Brain microvascular endothelial cell (primary cell): ENCODE data around the gene OPTC.
A peak's percentile ranks its signal among the peaks of the same experiment; 100 is the strongest.

Source experiments
- DNase-seq: peaks from one replicate; pipeline ENCODE4 v3.0.0-alpha.2; 2020
- H3K27ac ChIP-seq: fragments of 250-450 bp; sonication (Bioruptor Pico); 2 replicates; pipeline ENCODE4 v1.5.1; 2020; ENCODE audit warnings: mild to moderate bottlenecking, moderate library complexity
- H3K27me3 ChIP-seq: fragments of 250-450 bp; sonication (Bioruptor Pico); replicated peaks from 2 replicates; pipeline ENCODE4 v1.5.1; 2020; ENCODE audit warnings: mild to moderate bottlenecking
- H3K36me3 ChIP-seq: fragments of 250-450 bp; sonication (Bioruptor Pico); replicated peaks from 2 replicates; pipeline ENCODE4 v1.5.1; 2020; ENCODE audit warnings: mild to moderate bottlenecking
- H3K4me3 ChIP-seq: 2 replicates; pipeline ENCODE4 v1.5.1; 2011; ENCODE audit warnings: low read depth, mild to moderate bottlenecking, control low read depth, low read length, moderate library complexity
- CTCF ChIP-seq: IDR thresholded peaks from 2 replicates; pipeline ENCODE4 v1.5.1; 2011; ENCODE audit warnings: low read depth, mild to moderate bottlenecking, moderate library complexity, low read length, control low read depth, inconsistent platforms; ENCODE audit errors: missing control alignments
- in situ Hi-C: cut with HindIII; loops from 2 replicates; pipeline ENCODE4 v1.10.0; 2017; ENCODE audit warnings: low sequenced_read_pairs, low pct_ligation_motif_present

The OPTC gene

GRCh38 chr1:203520315-203520714, 26.4 kb downstream of the OPTC start:
- H3K27me3 ChIP-seq, result no peaks in the 10 kb centered on the region
- TF ChIP-seq CTCF, result no peak
- peak; percentile 57 for DNase-seq
- H3K27ac ChIP-seq, result no peak overlapping the region
- H3K4me3 ChIP-seq, result no peak overlapping the region
- H3K36me3 ChIP-seq, result no peaks in the 10 kb centered on the region
- in situ Hi-C loops, result loop anchor here (25.0 kb wide), 1 partner anchor 192 kb away; no protein-coding TSS in a partner anchor

- H3K4me3 ChIP-seq, result no peak overlapping the region
- no peak for TF ChIP-seq CTCF
- no peak overlapping the region for H3K27ac ChIP-seq
- in situ Hi-C loops, result loop anchor here (25.0 kb wide), 1 partner anchor 191 kb away; no protein-coding TSS in a partner anchor
- H3K36me3 ChIP-seq, result no peaks in the 10 kb centered on the region
- DNase-seq, result no peak
- no peaks in the 10 kb centered on the region for H3K27me3 ChIP-seq
These were observed 27.3 kb downstream of the OPTC start for GRCh38 chr1:203521074-203521794.

- DNase-seq, result no peak
- Histone ChIP-seq H3K4me3 (no peak overlapping the region), H3K36me3 (no peaks in the 10 kb centered on the region), H3K27me3 (no peaks in the 10 kb centered on the region), H3K27ac (no peak overlapping the region)
- in situ Hi-C loops, result loop anchor here (25.0 kb wide), 1 partner anchor 190 kb away; no protein-coding TSS in a partner anchor
- TF ChIP-seq CTCF, result no peak
These were observed 27.9 kb downstream of the OPTC start for GRCh38 chr1:203521812-203522211.

GRCh38 chr1:203522237-203522636, 28.3 kb downstream of the OPTC start:
- Histone ChIP-seq H3K36me3 (no peaks in the 10 kb centered on the region), H3K27me3 (no peaks in the 10 kb centered on the region), H3K4me3 (no peak overlapping the region), H3K27ac (no peak overlapping the region)
- TF ChIP-seq CTCF, result peak; percentile 6
- in situ Hi-C loops, result loop anchor here (25.0 kb wide), 1 partner anchor 190 kb away; no protein-coding TSS in a partner anchor
- no peak for DNase-seq

GRCh38 chr1:203523667-203524066, 29.7 kb downstream of the OPTC start:
- no peak for TF ChIP-seq CTCF
- Histone ChIP-seq H3K4me3 (no peak overlapping the region), H3K27ac (no peak overlapping the region), H3K27me3 (no peaks in the 10 kb centered on the region), H3K36me3 (no peaks in the 10 kb centered on the region)
- DNase-seq, result no peak
- in situ Hi-C loops, result loop anchor here (25.0 kb wide), 1 partner anchor 189 kb away; no protein-coding TSS in a partner anchor
